ENCODE data around the gene SCAF11. TPM values are rescaled to one million over a fixed set of nuclear protein-coding genes. Genes with fewer than 3 reads are reported as not detected.

The SCAF11 gene
- polyA plus RNA-seq, 1 donor (not counting 4 experiments of a cell fraction or from before 2014, with no cell fraction given): 54.5 TPM

- H3K4me3 ChIP-seq (ENCODE audit: control insufficient read depth in 2 of 3, extremely low read depth in 1 of 3, insufficient read depth in 2 of 3, low read depth in 1 of 3, low read length in 3 of 3): no peak overlapping the region
- H3K9ac ChIP-seq (ENCODE audit: control insufficient read depth, extremely low read depth, insufficient read depth, low read length): no peak overlapping the region
- H3K27me3 ChIP-seq (ENCODE audit: control insufficient read depth, extremely low read depth, insufficient read depth, low read length): no peaks in the 10 kb centered on the region
- H3K36me3 ChIP-seq (ENCODE audit: control insufficient read depth in 2 of 2, extremely low read depth in 1 of 2, insufficient read depth in 2 of 2, low read length in 2 of 2): peaks cover 0 to 3% of the 10 kb centered on the region in 2 experiments
- no peak overlapping the region for H3K27ac ChIP-seq (ENCODE audit: control insufficient read depth, insufficient read depth, low read length)
- DNase-seq (ENCODE audit: low read depth, low spot score) (no peak), FAIRE-seq (no peak)
- H3K79me2 ChIP-seq (ENCODE audit: control insufficient read depth, insufficient read depth, low read length): no peaks in the 10 kb centered on the region
- no peaks in the 10 kb centered on the region for H3K4me1 ChIP-seq (ENCODE audit: control insufficient read depth, extremely low read depth, insufficient read depth, low read length)
- H3K9me3 ChIP-seq (ENCODE audit: control insufficient read depth, low read depth, low read length): no peaks in the 10 kb centered on the region
- no peak overlapping the region for H2AFZ ChIP-seq (ENCODE audit: control insufficient read depth, low read length)
- no peak overlapping the region for H3K4me2 ChIP-seq (ENCODE audit: control insufficient read depth, extremely low read depth, insufficient read depth, low read depth, low read length)
- no peaks in the 10 kb centered on the region for H3K9me1 ChIP-seq (ENCODE audit: control insufficient read depth, extremely low read depth, insufficient read depth, low read length)
- dilution Hi-C loops (cut with MboI; ENCODE audit: extremely low pct_ligation_motif_present, low sequenced_read_pairs): no loop called here
- no peaks in the 10 kb centered on the region for H4K20me1 ChIP-seq (ENCODE audit: control insufficient read depth, extremely low read depth, insufficient read depth, low read length)
- TF ChIP-seq EZH2 (IDR thresholded peaks at IDR 0.05; ENCODE audit: low read length) (no peak), CTCF (optimal IDR thresholded peaks at IDR 0.05 in 1 of 3, IDR thresholded peaks at IDR 0.05 in 1 of 3, conservative IDR thresholded peaks at IDR 0.05 in 1 of 3; ENCODE audit: extremely low read depth in 1 of 3, insufficient read depth in 2 of 3, low read length in 3 of 3) (no peak)
These were observed 109.8 kb downstream of the SCAF11 start for GRCh38 chr12:45880533-45880932.

- no peaks in the 10 kb centered on the region for H3K9me1 ChIP-seq (ENCODE audit: control insufficient read depth, extremely low read depth, insufficient read depth, low read length)
- no peaks in the 10 kb centered on the region for H3K4me1 ChIP-seq (ENCODE audit: control insufficient read depth, extremely low read depth, insufficient read depth, low read length)
- FAIRE-seq (no peak), DNase-seq (ENCODE audit: low read depth, low spot score) (no peak)
- H3K27ac ChIP-seq (ENCODE audit: control insufficient read depth, insufficient read depth, low read length): no peak overlapping the region
- dilution Hi-C loops (cut with MboI; ENCODE audit: extremely low pct_ligation_motif_present, low sequenced_read_pairs): no loop called here
- no peaks in the 10 kb centered on the region for H3K9me3 ChIP-seq (ENCODE audit: control insufficient read depth, low read depth, low read length)
- no peak overlapping the region for H3K4me2 ChIP-seq (ENCODE audit: control insufficient read depth, extremely low read depth, insufficient read depth, low read depth, low read length)
- H2AFZ ChIP-seq (ENCODE audit: control insufficient read depth, low read length): no peak overlapping the region
- no peak overlapping the region for H3K9ac ChIP-seq (ENCODE audit: control insufficient read depth, extremely low read depth, insufficient read depth, low read length)
- no peak overlapping the region for H3K4me3 ChIP-seq (ENCODE audit: control insufficient read depth in 2 of 3, extremely low read depth in 1 of 3, insufficient read depth in 2 of 3, low read depth in 1 of 3, low read length in 3 of 3)
- no peak for TF ChIP-seq EZH2 (IDR thresholded peaks at IDR 0.05; ENCODE audit: low read length)
- TF ChIP-seq CTCF (optimal IDR thresholded peaks at IDR 0.05 in 1 of 3, IDR thresholded peaks at IDR 0.05 in 1 of 3, conservative IDR thresholded peaks at IDR 0.05 in 1 of 3; ENCODE audit: extremely low read depth in 1 of 3, insufficient read depth in 2 of 3, low read length in 3 of 3): no peak
- H3K79me2 ChIP-seq (ENCODE audit: control insufficient read depth, insufficient read depth, low read length): no peaks in the 10 kb centered on the region
- H3K36me3 ChIP-seq (ENCODE audit: control insufficient read depth in 2 of 2, extremely low read depth in 1 of 2, insufficient read depth in 2 of 2, low read length in 2 of 2): peaks cover 0 to 5% of the 10 kb centered on the region in 2 experiments
- no peaks in the 10 kb centered on the region for H4K20me1 ChIP-seq (ENCODE audit: control insufficient read depth, extremely low read depth, insufficient read depth, low read length)
- no peaks in the 10 kb centered on the region for H3K27me3 ChIP-seq (ENCODE audit: control insufficient read depth, extremely low read depth, insufficient read depth, low read length)
These were observed 110.9 kb downstream of the SCAF11 start for GRCh38 chr12:45879363-45879895.

All from keratinocyte (primary cell).